Cardiac fibroblast (primary cell): ENCODE results near the gene KIAA1755.

ENCODE experiments used
- DNase-seq, 2 donors: peaks; one replicate each; pipeline versions ENCODE4 v3.0.0 to v3.0.0-alpha.2; 2010; ENCODE audit warnings: low read depth in 2 of 2
- H3K4me3 ChIP-seq, 2 donors: replicated peaks in 1 of 2; 1 replicate in 1 of 2; 2 replicates in 1 of 2; pipeline ENCODE4 v1.5.1; 2011; ENCODE audit warnings: low read depth in 2 of 2, low read length in 2 of 2, mild to moderate bottlenecking in 2 of 2, moderate library complexity in 1 of 2
- CTCF ChIP-seq: IDR thresholded peaks from one replicate; pipeline ENCODE4 v1.5.1; 2011; ENCODE audit warnings: low read depth, mild to moderate bottlenecking, low read length, inconsistent platforms

KIAA1755 gene

GRCh38 chr20:38260378-38261053 lies at the start of gene KIAA1755:
KIAA1755 (minus strand) TSS chr20:38260735; CDS start chr20:38260500, 235 bp downstream.
- TF ChIP-seq CTCF = no peak
- H3K4me3 ChIP-seq = peak within 1 kb of the TSS; percentile 35 to 44
- DNase-seq = no peak

- H3K4me3 ChIP-seq = no peak overlapping the region
- no peak for DNase-seq
- TF ChIP-seq CTCF = no peak
These were observed 47.9 kb upstream of the KIAA1755 start for GRCh38 chr20:38308447-38308846.

GRCh38 chr20:38308047-38308438 lies 47.5 kb upstream of the KIAA1755 start:
- no peak for TF ChIP-seq CTCF
- DNase-seq = no peak
- no peak overlapping the region for H3K4me3 ChIP-seq

- peak; percentile 25 to 64 for DNase-seq
- no peak overlapping the region for H3K4me3 ChIP-seq
- no peak for TF ChIP-seq CTCF
These were observed 47.0 kb upstream of the KIAA1755 start for GRCh38 chr20:38307371-38308046.

- no peak for DNase-seq
- no peak for TF ChIP-seq CTCF
- no peak overlapping the region for H3K4me3 ChIP-seq
These were observed 45.8 kb upstream of the KIAA1755 start for GRCh38 chr20:38306379-38306778.

- no peak for TF ChIP-seq CTCF
- no peak for DNase-seq
- no peak overlapping the region for H3K4me3 ChIP-seq
These were observed 45.0 kb upstream of the KIAA1755 start for GRCh38 chr20:38305541-38305940.
